GM12875 (cell line): ENCODE data around the gene SYT5.

ENCODE experiments used
- H3K4me3 ChIP-seq: one replicate; pipeline ENCODE4 v1.5.1; 2011; ENCODE audit warnings: low read depth, low read length, control low read depth
- CTCF ChIP-seq: IDR thresholded peaks from 2 replicates; pipeline ENCODE4 v1.5.1; 2011; ENCODE audit warnings: low read depth, mild to moderate bottlenecking, control low read depth, inconsistent platforms, low read length, moderate library complexity, borderline replicate concordance; ENCODE audit not compliant: insufficient read depth

Gene SYT5

GRCh38 chr19:55166530-55167268 lies 13.4 kb downstream of the SYT5 start, which contains the start of gene DNAAF3:
TSS of gene DNAAF3 (minus strand) at chr19:55166613. CDS start at chr19:55166413, 200 bp downstream.
- H3K4me3 ChIP-seq, result peak within 1 kb of the TSS; percentile 8
- no peak for TF ChIP-seq CTCF

GRCh38 chr19:55165952-55166529 lies 14.0 kb downstream of the SYT5 start:
- TF ChIP-seq CTCF, result peak; percentile 43; the same call in 1 of the 2 replicates

GRCh38 chr19:55161571-55162322 lies 18.3 kb downstream of the SYT5 start:
- no peak for TF ChIP-seq CTCF
- no peak overlapping the region for H3K4me3 ChIP-seq

More at GRCh38 chr19:55165952-55166529, 14.0 kb downstream of the SYT5 start:
- H3K4me3 ChIP-seq, result peak overlapping the region; percentile 8

GRCh38 chr19:55160986-55161365 lies 19.1 kb downstream of the SYT5 start:
- no peak for TF ChIP-seq CTCF
- H3K4me3 ChIP-seq, result no peak overlapping the region

- no peak overlapping the region for H3K4me3 ChIP-seq
Measured at GRCh38 chr19:55160128-55160985, 19.7 kb downstream of the SYT5 start.

More at GRCh38 chr19:55160128-55160985, 19.7 kb downstream of the SYT5 start:
- TF ChIP-seq CTCF, result peak; percentile 94
